CD4-positive, alpha-beta T cell (primary cell): ENCODE measurements around the gene ALPL. TPM values are rescaled to one million over a fixed set of nuclear protein-coding genes. Genes with fewer than 3 reads are reported as not detected.

Experiments used
- ATAC-seq: fragments of 200-7000 bp; cut with Tn5 transposase; one replicate; pipeline ENCODE4 v1.10.0; 2022; ENCODE audit warnings: mild to moderate bottlenecking; ENCODE audit not compliant: poor library complexity
- CTCF ChIA-PET: fragments of 350-600 bp; sonication (Branson Sonifier 250); formaldehyde crosslinking; loops from one replicate; lab custom pipeline; 2021; ENCODE audit warnings: antibody characterized with exemption, inconsistent platforms; lab: Charles Lee
- POLR2A ChIA-PET: fragments of 350-600 bp; sonication (Branson Sonifier 250); formaldehyde crosslinking; loops from one replicate; lab custom pipeline; 2021; ENCODE audit warnings: antibody characterized with exemption, inconsistent platforms; lab: Charles Lee
- DNase-seq, 14 experiments: peaks; one replicate each; pipeline ENCODE4 v3.0.0-alpha.2; 2013 to 2020; ENCODE audit warnings: mixed read lengths in 2 of 14
- H3K27ac ChIP-seq, 2 donors: one replicate each; pipeline versions ENCODE4 v1.5.1 to v1.7.0; 2013; ENCODE audit warnings: low read length in 2 of 2, low read depth in 1 of 2, mild to moderate bottlenecking in 1 of 2
- H3K27me3 ChIP-seq, 2 experiments: 1 replicate in 1 of 2; 2 replicates in 1 of 2; pipeline versions ENCODE4 v1.6.1 to v1.7.0; 2013; ENCODE audit warnings: low read length in 2 of 2, control low read depth in 1 of 2, mild to moderate bottlenecking in 1 of 2, moderate library complexity in 1 of 2; ENCODE audit not compliant: insufficient read depth in 2 of 2, control insufficient read depth in 1 of 2
- H3K36me3 ChIP-seq: one replicate; pipeline ENCODE4 v1.6.1; 2013; ENCODE audit warnings: low read length, control low read depth; ENCODE audit not compliant: insufficient read depth
- H3K4me1 ChIP-seq: one replicate; pipeline ENCODE4 v1.6.1; 2013; ENCODE audit warnings: low read length, control low read depth; ENCODE audit not compliant: insufficient read depth
- H3K4me3 ChIP-seq: one replicate; pipeline ENCODE4 v1.5.1; 2013; ENCODE audit warnings: mild to moderate bottlenecking, low read length, moderate library complexity
- H3K9me3 ChIP-seq, 2 experiments: 1 replicate in 1 of 2; 2 replicates in 1 of 2; pipeline versions ENCODE4 v1.6.1 to v1.7.0; 2013; ENCODE audit warnings: low read length in 2 of 2, mild to moderate bottlenecking in 2 of 2, control low read depth in 1 of 2, moderate library complexity in 1 of 2; ENCODE audit not compliant: control insufficient read depth in 1 of 2, insufficient read depth in 1 of 2
- H3K27ac Mint-ChIP-seq: one replicate; pipeline ENCODE4 v1.8.0; 2020; ENCODE audit warnings: mixed read lengths
- H3K27me3 Mint-ChIP-seq: one replicate; pipeline ENCODE4 v1.8.0; 2021; ENCODE audit warnings: mixed read lengths
- H3K36me3 Mint-ChIP-seq: one replicate; pipeline ENCODE4 v1.8.0; 2021; ENCODE audit warnings: low read depth, mixed read lengths
- H3K4me1 Mint-ChIP-seq: one replicate; pipeline ENCODE4 v1.8.0; 2021; ENCODE audit warnings: low read depth, mixed read lengths
- H3K4me3 Mint-ChIP-seq: one replicate; pipeline ENCODE4 v1.8.0; 2020; ENCODE audit warnings: mild to moderate bottlenecking, mixed read lengths
- H3K9me3 Mint-ChIP-seq: one replicate; pipeline ENCODE4 v1.8.0; 2020; ENCODE audit warnings: mixed read lengths
- intact Hi-C, 2 experiments: fragments of 100-400 bp; cut with DNase I in 1 of 2; cut with micrococcal nuclease in 1 of 2; formaldehyde crosslinking; loops; one replicate each; pipeline versions ENCODE4 v1.15.1 to v1.9.0; 2023 to 2025; cut with DNase I, micrococcal nuclease
- total RNA-seq, 174 experiments: library from RNA in 2 of 174; stranded (reverse) in 2 of 174; gene quantifications; one replicate each; pipeline ENCODE4 v1.2.3 and lab custom pipeline; 2021 to 2026
- TF ChIP-seq, protein P1 (sequence below): fragments of 200-600 bp; IDR thresholded peaks from one replicate; pipeline ENCODE4 v1.8.0; 2022; ENCODE audit warnings: antibody characterized with exemption, mild to moderate bottlenecking

Gene ALPL
- total RNA-seq, 2 experiments from 2014 or later, result not detected

DNA sequence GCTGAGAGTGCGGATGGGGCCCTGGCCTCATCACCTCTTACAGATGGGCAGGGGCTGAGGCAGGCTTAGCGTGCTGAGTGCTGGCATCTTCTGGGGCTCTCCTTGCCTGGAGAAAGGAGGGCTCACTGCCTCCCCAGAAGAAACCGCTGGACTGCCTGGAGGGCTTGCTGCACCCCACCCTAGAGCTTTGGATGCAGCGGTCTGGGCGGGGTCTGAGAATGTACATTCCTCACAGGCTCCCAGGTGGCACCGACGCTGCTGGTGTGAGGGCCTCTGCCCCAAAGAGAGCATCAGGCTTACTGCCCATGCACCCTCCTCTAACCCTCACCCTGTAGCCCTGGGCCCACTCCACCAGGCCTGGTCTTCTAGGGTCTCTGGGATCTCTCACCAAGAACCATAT lies 108.8 kb downstream of the ALPL start:
- Histone ChIP-seq H3K4me3 (no peak overlapping the region), H3K27ac (no peak overlapping the region), H3K36me3 (no peaks in the 10 kb centered on the region), H3K27me3 (peaks cover 9 to 16% of the 10 kb centered on the region in 2 experiments), H3K9me3 (no peaks in the 10 kb centered on the region), H3K4me1 (peaks cover 8% of the 10 kb centered on the region)
- intact Hi-C loops, result no loop called here
- POLR2A ChIA-PET, result no interaction called here
- Mint-ChIP-seq H3K9me3 (no peaks in the 10 kb centered on the region), H3K27ac (no peak overlapping the region), H3K36me3 (no peaks in the 10 kb centered on the region), H3K4me3 (no peak overlapping the region), H3K4me1 (peaks cover 4% of the 10 kb centered on the region), H3K27me3 (peaks cover 19% of the 10 kb centered on the region)
- TF ChIP-seq, protein P1, sequence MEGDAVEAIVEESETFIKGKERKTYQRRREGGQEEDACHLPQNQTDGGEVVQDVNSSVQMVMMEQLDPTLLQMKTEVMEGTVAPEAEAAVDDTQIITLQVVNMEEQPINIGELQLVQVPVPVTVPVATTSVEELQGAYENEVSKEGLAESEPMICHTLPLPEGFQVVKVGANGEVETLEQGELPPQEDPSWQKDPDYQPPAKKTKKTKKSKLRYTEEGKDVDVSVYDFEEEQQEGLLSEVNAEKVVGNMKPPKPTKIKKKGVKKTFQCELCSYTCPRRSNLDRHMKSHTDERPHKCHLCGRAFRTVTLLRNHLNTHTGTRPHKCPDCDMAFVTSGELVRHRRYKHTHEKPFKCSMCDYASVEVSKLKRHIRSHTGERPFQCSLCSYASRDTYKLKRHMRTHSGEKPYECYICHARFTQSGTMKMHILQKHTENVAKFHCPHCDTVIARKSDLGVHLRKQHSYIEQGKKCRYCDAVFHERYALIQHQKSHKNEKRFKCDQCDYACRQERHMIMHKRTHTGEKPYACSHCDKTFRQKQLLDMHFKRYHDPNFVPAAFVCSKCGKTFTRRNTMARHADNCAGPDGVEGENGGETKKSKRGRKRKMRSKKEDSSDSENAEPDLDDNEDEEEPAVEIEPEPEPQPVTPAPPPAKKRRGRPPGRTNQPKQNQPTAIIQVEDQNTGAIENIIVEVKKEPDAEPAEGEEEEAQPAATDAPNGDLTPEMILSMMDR, result no peak
- no peak for DNase-seq
- no peak for ATAC-seq
- CTCF ChIA-PET, result no interaction called here

DNA sequence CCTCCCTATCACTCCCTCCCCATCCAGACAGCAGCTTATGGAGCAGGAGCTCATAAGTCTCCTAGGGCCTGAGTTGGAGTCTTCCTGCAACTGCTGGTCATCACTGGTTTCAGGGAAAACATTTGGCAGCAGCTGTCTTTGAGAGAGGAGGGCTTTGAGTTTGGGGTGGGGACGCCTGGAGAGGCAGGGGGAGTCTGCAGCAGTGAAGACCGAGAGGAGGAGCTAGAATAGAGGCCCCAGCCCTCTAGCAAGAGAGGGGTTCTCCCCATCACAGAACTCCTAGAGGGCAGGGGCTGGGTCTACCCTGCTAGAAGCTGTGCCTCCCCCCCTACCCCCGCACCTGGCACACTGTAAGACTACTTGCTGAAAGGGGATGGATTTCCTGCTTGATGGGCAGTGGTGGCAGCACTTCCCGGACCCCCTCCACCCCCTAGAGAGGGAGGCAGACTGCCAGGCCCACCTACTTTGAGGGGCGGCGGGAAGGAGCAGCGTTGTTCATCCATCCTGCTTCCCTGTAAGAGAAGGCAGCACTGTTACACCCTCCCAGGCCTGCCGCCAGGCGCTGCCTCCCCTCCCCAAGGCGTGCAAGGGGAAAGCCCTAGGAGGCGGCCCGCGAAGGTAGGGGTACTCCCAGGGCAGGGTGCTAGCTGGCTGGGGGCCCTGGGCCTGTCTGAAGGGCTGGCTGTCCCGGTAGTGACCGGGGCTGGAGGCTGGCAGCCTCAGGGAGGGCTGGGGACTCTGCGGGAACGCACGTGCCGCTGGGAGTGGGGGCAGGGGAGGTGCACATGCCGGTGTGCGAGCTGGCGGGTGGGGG lies 109.5 kb downstream of the ALPL start:
- Mint-ChIP-seq H3K27me3 (peaks cover 20% of the 10 kb centered on the region), H3K36me3 (no peaks in the 10 kb centered on the region), H3K4me3 (no peak overlapping the region), H3K27ac (no peak overlapping the region), H3K4me1 (peaks cover 4% of the 10 kb centered on the region), H3K9me3 (no peaks in the 10 kb centered on the region)
- intact Hi-C loops, result no loop called here
- H3K4me3 ChIP-seq, result no peak overlapping the region
- H3K27me3 ChIP-seq, result peaks cover 10 to 18% of the 10 kb centered on the region in 2 experiments
- H3K27ac ChIP-seq, result no peak overlapping the region
- ChIA-PET POLR2A (no interaction called here), CTCF (no interaction called here)
- H3K9me3 ChIP-seq, result no peaks in the 10 kb centered on the region
- TF ChIP-seq, protein P1, result no peak
- peaks cover 8% of the 10 kb centered on the region for H3K4me1 ChIP-seq
- H3K36me3 ChIP-seq, result no peaks in the 10 kb centered on the region
- ATAC-seq (no peak), DNase-seq (no peak)

DNA sequence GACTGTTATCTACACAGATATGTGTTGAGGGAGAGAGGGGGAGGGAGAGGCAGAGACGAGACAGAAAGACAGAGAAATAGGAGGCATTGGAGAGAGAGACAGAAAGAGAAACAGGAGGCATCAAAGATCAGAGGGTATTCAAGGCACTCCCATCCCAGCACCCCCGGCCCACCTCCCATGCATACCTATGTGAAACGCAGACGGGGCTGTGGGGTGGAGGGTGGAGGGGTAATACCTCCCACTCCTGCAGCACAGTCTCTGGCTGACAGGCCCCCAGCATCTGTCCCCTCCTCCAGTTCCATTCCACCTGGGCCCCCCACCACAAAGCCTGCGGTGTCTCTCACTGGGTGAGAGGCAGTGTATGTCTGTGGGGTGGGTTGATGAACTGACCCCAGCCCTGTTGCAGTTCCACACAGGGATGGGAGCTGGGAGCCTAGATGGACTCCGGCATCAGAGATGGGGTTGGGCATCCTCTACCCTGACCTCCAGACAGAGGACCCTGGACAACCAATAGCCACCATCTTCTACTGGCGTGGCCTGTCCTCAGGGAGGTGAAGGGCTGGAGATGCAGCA lies 110.2 kb downstream of the ALPL start:
- Mint-ChIP-seq H3K9me3 (no peaks in the 10 kb centered on the region), H3K36me3 (no peaks in the 10 kb centered on the region), H3K4me3 (no peak overlapping the region), H3K27ac (no peak overlapping the region), H3K27me3 (peaks cover 24% of the 10 kb centered on the region), H3K4me1 (peaks cover 4% of the 10 kb centered on the region)
- Histone ChIP-seq H3K4me3 (no peak overlapping the region), H3K27me3 (peaks cover 14 to 18% of the 10 kb centered on the region in 2 experiments), H3K9me3 (no peaks in the 10 kb centered on the region), H3K36me3 (no peaks in the 10 kb centered on the region), H3K4me1 (peaks cover 8% of the 10 kb centered on the region), H3K27ac (no peak overlapping the region)
- TF ChIP-seq, protein P1, result no peak
- POLR2A ChIA-PET, result no interaction called here
- DNase-seq, result no peak
- intact Hi-C loops, result no loop called here
- no peak for ATAC-seq
- CTCF ChIA-PET, result no interaction called here
